HEK293 (cell line): ENCODE data around the gene STX2.

Experiments
- CTCF ChIA-PET: fragments of 350-600 bp; formaldehyde crosslinking; extraction: SDS; loops from one replicate; lab custom pipeline; 2021; ENCODE audit warnings: antibody characterized with exemption; lab: Yijun Ruan, JAX
- POLR2A ChIA-PET: fragments of 300-600 bp; formaldehyde crosslinking; extraction: SDS; loops from one replicate; lab custom pipeline; 2020; ENCODE audit warnings: antibody characterized with exemption, inconsistent platforms; lab: Yijun Ruan, JAX
- H3K27ac ChIP-seq: fragments of 200-500 bp; sonication (Bioruptor generic); 2 replicates; pipeline ENCODE4 v1.5.1; 2014; ENCODE audit warnings: low read depth, low read length, control low read depth, inconsistent platforms; ENCODE audit errors: extremely low read depth
- H3K36me3 ChIP-seq, 2 experiments: fragments of 200-500 bp in 1 of 2; sonication (Bioruptor generic) in 1 of 2; 1 replicate in 1 of 2; 2 replicates in 1 of 2; pipeline ENCODE4 v1.5.1; 2014 to 2017; ENCODE audit warnings: inconsistent platforms in 2 of 2, low read length in 2 of 2; ENCODE audit not compliant: control insufficient read depth in 2 of 2, insufficient read depth in 1 of 2
- H3K4me1 ChIP-seq: fragments of 200-500 bp; sonication (Bioruptor generic); 2 replicates; pipeline ENCODE4 v1.5.1; 2014; ENCODE audit warnings: mild to moderate bottlenecking, low read length, inconsistent platforms; ENCODE audit not compliant: control insufficient read depth, insufficient read depth
- H3K4me3 ChIP-seq: 2 replicates; pipeline ENCODE4 v1.5.1; 2011; ENCODE audit warnings: low read depth, mild to moderate bottlenecking, control low read depth, low read length, moderate library complexity
- H3K9me3 ChIP-seq: fragments of 200-500 bp; sonication (Bioruptor generic); 2 replicates; pipeline ENCODE4 v1.5.1; 2014; ENCODE audit warnings: low read depth, low read length, inconsistent platforms; ENCODE audit not compliant: control insufficient read depth, insufficient read depth
- GLI4 ChIP-seq: fragments of 450-650 bp; formaldehyde crosslinking; IDR thresholded peaks from 2 replicates; pipeline ENCODE4 v1.5.1; 2016; ENCODE audit warnings: missing biosample characterization, missing genetic modification characterization
- GLIS1 ChIP-seq: fragments of 450-650 bp; formaldehyde crosslinking; IDR thresholded peaks from 2 replicates; pipeline ENCODE4 v1.5.1; 2016; ENCODE audit warnings: missing biosample characterization, missing genetic modification characterization
- IKZF3 ChIP-seq: fragments of 450-650 bp; IDR thresholded peaks from 2 replicates; pipeline ENCODE4 v1.5.0; 2018; ENCODE audit warnings: missing biosample characterization, mild to moderate bottlenecking, missing genetic modification characterization, moderate library complexity
- KLF1 ChIP-seq: fragments of 450-650 bp; formaldehyde crosslinking; IDR thresholded peaks from 2 replicates; pipeline ENCODE4 v1.5.1; 2016; ENCODE audit warnings: missing biosample characterization, missing genetic modification characterization
- MEIS1 ChIP-seq: sonication (generic); formaldehyde crosslinking; IDR thresholded peaks from 2 replicates; pipeline ENCODE4 v1.8.1; 2022; ENCODE audit warnings: missing genetic modification reagents, mild to moderate bottlenecking, borderline replicate concordance
- SCRT2 ChIP-seq: fragments of 450-650 bp; formaldehyde crosslinking; IDR thresholded peaks from 2 replicates; pipeline ENCODE4 v1.5.1; 2016; ENCODE audit warnings: missing biosample characterization, missing genetic modification characterization
- SETDB1 ChIP-seq: IDR thresholded peaks from one replicate; pipeline ENCODE4 v1.6.1; 2017; ENCODE audit warnings: mild to moderate bottlenecking, low read length, moderate library complexity, mixed read lengths; ENCODE audit not compliant: insufficient read length
- ZFP41 ChIP-seq: fragments of 450-650 bp; formaldehyde crosslinking; IDR thresholded peaks from 2 replicates; pipeline ENCODE4 v1.5.1; 2016; ENCODE audit warnings: missing biosample characterization, missing genetic modification characterization, borderline replicate concordance
- ZIC2 ChIP-seq: fragments of 450-650 bp; formaldehyde crosslinking; IDR thresholded peaks from 2 replicates; pipeline ENCODE4 v1.5.1; 2016; ENCODE audit warnings: missing biosample characterization, missing genetic modification characterization
- ZNF112 ChIP-seq: fragments of 450-650 bp; formaldehyde crosslinking; IDR thresholded peaks from 2 replicates; pipeline ENCODE4 v1.5.0; 2017; ENCODE audit warnings: missing biosample characterization, missing genetic modification characterization
- ZNF140 ChIP-seq: fragments of 450-650 bp; formaldehyde crosslinking; IDR thresholded peaks from 2 replicates; pipeline ENCODE4 v1.5.1; 2016; ENCODE audit warnings: missing biosample characterization, missing genetic modification characterization
- ZNF311 ChIP-seq: fragments of 450-650 bp; formaldehyde crosslinking; IDR thresholded peaks from 2 replicates; pipeline ENCODE4 v1.5.1; 2017; ENCODE audit warnings: missing biosample characterization, missing genetic modification characterization, borderline replicate concordance
- ZNF324 ChIP-seq: fragments of 450-650 bp; formaldehyde crosslinking; IDR thresholded peaks from 2 replicates; pipeline ENCODE4 v1.5.1; 2016; ENCODE audit warnings: missing biosample characterization, missing genetic modification characterization
- ZNF354C ChIP-seq: fragments of 450-650 bp; formaldehyde crosslinking; IDR thresholded peaks from 2 replicates; pipeline ENCODE4 v1.5.1; 2016; ENCODE audit warnings: missing biosample characterization, missing genetic modification characterization, low read depth, borderline replicate concordance
- ZNF366 ChIP-seq: fragments of 450-650 bp; formaldehyde crosslinking; conservative IDR thresholded peaks from 2 replicates; pipeline ENCODE4 v1.5.1; 2016; ENCODE audit warnings: missing biosample characterization, missing genetic modification characterization
- ZNF48 ChIP-seq: fragments of 450-650 bp; formaldehyde crosslinking; IDR thresholded peaks from 2 replicates; pipeline ENCODE4 v1.5.1; 2016; ENCODE audit warnings: missing biosample characterization, missing genetic modification characterization
- ZNF561 ChIP-seq: fragments of 450-650 bp; IDR thresholded peaks from 2 replicates; pipeline ENCODE4 v1.5.1; 2018; ENCODE audit warnings: missing biosample characterization, missing genetic modification characterization, borderline replicate concordance
- ZNF610 ChIP-seq: fragments of 450-650 bp; formaldehyde crosslinking; IDR thresholded peaks from 2 replicates; pipeline ENCODE4 v1.5.1; 2016; ENCODE audit warnings: missing biosample characterization, missing genetic modification characterization, borderline replicate concordance
- ZNF768 ChIP-seq: fragments of 450-650 bp; formaldehyde crosslinking; IDR thresholded peaks from 2 replicates; pipeline ENCODE4 v1.5.1; 2018; ENCODE audit warnings: missing biosample characterization, mild to moderate bottlenecking, missing genetic modification characterization
- ZNF830 ChIP-seq: fragments of 450-650 bp; IDR thresholded peaks from 2 replicates; pipeline ENCODE4 v1.5.0; 2018; ENCODE audit warnings: missing biosample characterization, missing genetic modification characterization, low read depth, mild to moderate bottlenecking, moderate library complexity
- ZNF837 ChIP-seq: fragments of 450-650 bp; formaldehyde crosslinking; IDR thresholded peaks from 2 replicates; pipeline ENCODE4 v1.5.1; 2016; ENCODE audit warnings: missing biosample characterization, missing genetic modification characterization
- TF ChIP-seq, protein P1 (sequence below): fragments of 450-650 bp; formaldehyde crosslinking; IDR thresholded peaks from 2 replicates; pipeline ENCODE4 v1.5.1; 2017; ENCODE audit warnings: missing biosample characterization, missing genetic modification characterization
- TF ChIP-seq, protein P2 (sequence below): fragments of 450-650 bp; formaldehyde crosslinking; IDR thresholded peaks from 2 replicates; pipeline ENCODE4; 2016; ENCODE audit warnings: missing biosample characterization, missing genetic modification characterization
- TF ChIP-seq, protein P3 (sequence below): fragments of 450-650 bp; formaldehyde crosslinking; IDR thresholded peaks from 2 replicates; pipeline ENCODE4 v1.5.1; 2016; ENCODE audit warnings: missing biosample characterization, missing genetic modification characterization
- TF ChIP-seq, protein P4 (sequence below): fragments of 450-650 bp; formaldehyde crosslinking; IDR thresholded peaks from 2 replicates; pipeline ENCODE4 v1.5.1; 2017; ENCODE audit warnings: missing biosample characterization, missing genetic modification characterization
- TF ChIP-seq, protein P5 (sequence below): fragments of 450-650 bp; formaldehyde crosslinking; conservative IDR thresholded peaks from 2 replicates; pipeline ENCODE4 v1.5.1; 2016; ENCODE audit warnings: low read depth, missing biosample characterization, missing genetic modification characterization

Gene STX2

DNA sequence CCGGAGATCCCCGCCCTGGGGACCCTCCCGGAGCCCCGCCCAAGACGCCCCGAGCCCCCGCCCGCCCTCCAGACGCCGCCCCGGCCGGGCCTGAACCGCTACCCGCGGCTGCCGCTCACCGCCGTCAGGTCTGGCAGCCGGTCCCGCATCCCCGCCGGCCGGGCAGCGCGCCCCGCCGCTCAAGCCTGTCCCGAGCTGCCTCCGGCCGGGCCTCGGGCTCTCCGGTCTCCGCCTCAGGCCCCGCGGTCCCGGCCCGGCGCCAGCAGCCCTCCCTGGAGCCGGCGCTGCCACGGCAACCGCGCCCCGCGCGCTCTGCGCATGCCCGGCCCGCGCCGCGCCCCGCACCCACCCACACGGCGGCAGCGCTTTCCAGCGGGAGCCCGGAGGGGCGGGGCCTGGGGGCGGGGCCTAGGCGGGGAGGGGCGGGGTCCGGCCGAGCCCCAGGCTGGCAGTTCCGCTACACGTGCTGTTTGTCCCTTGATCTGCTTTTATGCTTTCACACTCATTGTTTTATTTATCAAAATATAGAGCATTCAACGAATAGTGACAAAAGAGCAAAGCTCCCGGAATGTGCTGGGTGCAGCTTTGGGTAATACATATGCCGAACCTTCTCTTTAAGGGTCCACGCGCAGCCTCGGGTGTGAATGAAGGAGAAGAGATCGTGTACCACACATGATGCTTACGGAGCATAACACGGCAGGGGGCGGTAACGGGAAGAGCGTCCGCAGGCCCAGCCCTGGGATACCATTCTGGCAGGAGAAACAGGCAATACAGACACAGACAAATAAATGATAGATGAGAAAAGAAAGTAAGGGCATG is at the start of gene STX2:
TSS of gene STX2 (minus strand) at position 300 of the 819 bp plus-strand sequence. CDS start at position 149, 151 bp downstream.
- ChIA-PET CTCF (interaction anchor here (0.5 to 4.4 kb wide), 4 partner anchors 13 to 1208 kb away, joined by 3 to 30 read pairs (median 4); no protein-coding TSS in a partner anchor), POLR2A (no interaction called here)
- no peaks in the 10 kb centered on the region; a peak in 1 of 3 replicates for H3K36me3 ChIP-seq
- H3K4me1 ChIP-seq, result peaks cover 4% of the 10 kb centered on the region
- H3K4me3 ChIP-seq, result peak within 1 kb of the TSS; percentile 54
- H3K27ac ChIP-seq, result no peak within 1 kb of the TSS
- H3K9me3 ChIP-seq, result no peaks in the 10 kb centered on the region
- TF ChIP-seq SETDB1 (no peak), ZNF837 (tag by site-specific recombination) (no peak), ZNF830 (tag by site-specific recombination) (no peak), ZNF112 (tag by site-specific recombination) (no peak), ZNF311 (tag by site-specific recombination) (no peak), ZFP41 (no peak), KLF1 (peak; percentile 63), GLIS1 (tag by site-specific recombination) (peak; percentile 70), ZNF561 (no peak), ZNF768 (no peak), IKZF3 (no peak), ZNF48 (tag by site-specific recombination) (no peak), ZNF366 (tag by site-specific recombination) (peak; percentile 69), ZNF354C (tag by site-specific recombination) (no peak), ZIC2 (tag by site-specific recombination) (peak; percentile 63), ZNF610 (peak; percentile 45), ZNF324 (tag by site-specific recombination) (no peak), ZNF140 (tag by site-specific recombination) (no peak), SCRT2 (tag by site-specific recombination) (no peak), GLI4 (no peak), MEIS1 (CRISPR knock-in tag) (no peak)
- TF ChIP-seq, protein P1, sequence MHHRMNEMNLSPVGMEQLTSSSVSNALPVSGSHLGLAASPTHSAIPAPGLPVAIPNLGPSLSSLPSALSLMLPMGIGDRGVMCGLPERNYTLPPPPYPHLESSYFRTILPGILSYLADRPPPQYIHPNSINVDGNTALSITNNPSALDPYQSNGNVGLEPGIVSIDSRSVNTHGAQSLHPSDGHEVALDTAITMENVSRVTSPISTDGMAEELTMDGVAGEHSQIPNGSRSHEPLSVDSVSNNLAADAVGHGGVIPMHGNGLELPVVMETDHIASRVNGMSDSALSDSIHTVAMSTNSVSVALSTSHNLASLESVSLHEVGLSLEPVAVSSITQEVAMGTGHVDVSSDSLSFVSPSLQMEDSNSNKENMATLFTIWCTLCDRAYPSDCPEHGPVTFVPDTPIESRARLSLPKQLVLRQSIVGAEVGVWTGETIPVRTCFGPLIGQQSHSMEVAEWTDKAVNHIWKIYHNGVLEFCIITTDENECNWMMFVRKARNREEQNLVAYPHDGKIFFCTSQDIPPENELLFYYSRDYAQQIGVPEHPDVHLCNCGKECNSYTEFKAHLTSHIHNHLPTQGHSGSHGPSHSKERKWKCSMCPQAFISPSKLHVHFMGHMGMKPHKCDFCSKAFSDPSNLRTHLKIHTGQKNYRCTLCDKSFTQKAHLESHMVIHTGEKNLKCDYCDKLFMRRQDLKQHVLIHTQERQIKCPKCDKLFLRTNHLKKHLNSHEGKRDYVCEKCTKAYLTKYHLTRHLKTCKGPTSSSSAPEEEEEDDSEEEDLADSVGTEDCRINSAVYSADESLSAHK (tag by site-specific recombination), result no peak; the same call in 1 of the 2 replicates
- TF ChIP-seq, protein P2, sequence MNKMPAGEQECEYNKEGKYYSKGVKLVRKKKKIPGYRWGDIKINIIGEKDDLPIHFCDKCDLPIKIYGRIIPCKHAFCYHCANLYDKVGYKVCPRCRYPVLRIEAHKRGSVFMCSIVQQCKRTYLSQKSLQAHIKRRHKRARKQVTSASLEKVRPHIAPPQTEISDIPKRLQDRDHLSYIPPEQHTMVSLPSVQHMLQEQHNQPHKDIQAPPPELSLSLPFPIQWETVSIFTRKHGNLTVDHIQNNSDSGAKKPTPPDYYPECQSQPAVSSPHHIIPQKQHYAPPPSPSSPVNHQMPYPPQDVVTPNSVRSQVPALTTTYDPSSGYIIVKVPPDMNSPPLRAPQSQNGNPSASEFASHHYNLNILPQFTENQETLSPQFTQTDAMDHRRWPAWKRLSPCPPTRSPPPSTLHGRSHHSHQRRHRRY, result no peak
- TF ChIP-seq, protein P3, sequence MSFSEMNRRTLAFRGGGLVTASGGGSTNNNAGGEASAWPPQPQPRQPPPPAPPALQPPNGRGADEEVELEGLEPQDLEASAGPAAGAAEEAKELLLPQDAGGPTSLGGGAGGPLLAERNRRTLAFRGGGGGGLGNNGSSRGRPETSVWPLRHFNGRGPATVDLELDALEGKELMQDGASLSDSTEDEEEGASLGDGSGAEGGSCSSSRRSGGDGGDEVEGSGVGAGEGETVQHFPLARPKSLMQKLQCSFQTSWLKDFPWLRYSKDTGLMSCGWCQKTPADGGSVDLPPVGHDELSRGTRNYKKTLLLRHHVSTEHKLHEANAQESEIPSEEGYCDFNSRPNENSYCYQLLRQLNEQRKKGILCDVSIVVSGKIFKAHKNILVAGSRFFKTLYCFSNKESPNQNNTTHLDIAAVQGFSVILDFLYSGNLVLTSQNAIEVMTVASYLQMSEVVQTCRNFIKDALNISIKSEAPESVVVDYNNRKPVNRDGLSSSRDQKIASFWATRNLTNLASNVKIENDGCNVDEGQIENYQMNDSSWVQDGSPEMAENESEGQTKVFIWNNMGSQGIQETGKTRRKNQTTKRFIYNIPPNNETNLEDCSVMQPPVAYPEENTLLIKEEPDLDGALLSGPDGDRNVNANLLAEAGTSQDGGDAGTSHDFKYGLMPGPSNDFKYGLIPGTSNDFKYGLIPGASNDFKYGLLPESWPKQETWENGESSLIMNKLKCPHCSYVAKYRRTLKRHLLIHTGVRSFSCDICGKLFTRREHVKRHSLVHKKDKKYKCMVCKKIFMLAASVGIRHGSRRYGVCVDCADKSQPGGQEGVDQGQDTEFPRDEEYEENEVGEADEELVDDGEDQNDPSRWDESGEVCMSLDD, result no peak
- TF ChIP-seq, protein P4, sequence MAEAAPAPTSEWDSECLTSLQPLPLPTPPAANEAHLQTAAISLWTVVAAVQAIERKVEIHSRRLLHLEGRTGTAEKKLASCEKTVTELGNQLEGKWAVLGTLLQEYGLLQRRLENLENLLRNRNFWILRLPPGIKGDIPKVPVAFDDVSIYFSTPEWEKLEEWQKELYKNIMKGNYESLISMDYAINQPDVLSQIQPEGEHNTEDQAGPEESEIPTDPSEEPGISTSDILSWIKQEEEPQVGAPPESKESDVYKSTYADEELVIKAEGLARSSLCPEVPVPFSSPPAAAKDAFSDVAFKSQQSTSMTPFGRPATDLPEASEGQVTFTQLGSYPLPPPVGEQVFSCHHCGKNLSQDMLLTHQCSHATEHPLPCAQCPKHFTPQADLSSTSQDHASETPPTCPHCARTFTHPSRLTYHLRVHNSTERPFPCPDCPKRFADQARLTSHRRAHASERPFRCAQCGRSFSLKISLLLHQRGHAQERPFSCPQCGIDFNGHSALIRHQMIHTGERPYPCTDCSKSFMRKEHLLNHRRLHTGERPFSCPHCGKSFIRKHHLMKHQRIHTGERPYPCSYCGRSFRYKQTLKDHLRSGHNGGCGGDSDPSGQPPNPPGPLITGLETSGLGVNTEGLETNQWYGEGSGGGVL, result no peak
- TF ChIP-seq, protein P5, sequence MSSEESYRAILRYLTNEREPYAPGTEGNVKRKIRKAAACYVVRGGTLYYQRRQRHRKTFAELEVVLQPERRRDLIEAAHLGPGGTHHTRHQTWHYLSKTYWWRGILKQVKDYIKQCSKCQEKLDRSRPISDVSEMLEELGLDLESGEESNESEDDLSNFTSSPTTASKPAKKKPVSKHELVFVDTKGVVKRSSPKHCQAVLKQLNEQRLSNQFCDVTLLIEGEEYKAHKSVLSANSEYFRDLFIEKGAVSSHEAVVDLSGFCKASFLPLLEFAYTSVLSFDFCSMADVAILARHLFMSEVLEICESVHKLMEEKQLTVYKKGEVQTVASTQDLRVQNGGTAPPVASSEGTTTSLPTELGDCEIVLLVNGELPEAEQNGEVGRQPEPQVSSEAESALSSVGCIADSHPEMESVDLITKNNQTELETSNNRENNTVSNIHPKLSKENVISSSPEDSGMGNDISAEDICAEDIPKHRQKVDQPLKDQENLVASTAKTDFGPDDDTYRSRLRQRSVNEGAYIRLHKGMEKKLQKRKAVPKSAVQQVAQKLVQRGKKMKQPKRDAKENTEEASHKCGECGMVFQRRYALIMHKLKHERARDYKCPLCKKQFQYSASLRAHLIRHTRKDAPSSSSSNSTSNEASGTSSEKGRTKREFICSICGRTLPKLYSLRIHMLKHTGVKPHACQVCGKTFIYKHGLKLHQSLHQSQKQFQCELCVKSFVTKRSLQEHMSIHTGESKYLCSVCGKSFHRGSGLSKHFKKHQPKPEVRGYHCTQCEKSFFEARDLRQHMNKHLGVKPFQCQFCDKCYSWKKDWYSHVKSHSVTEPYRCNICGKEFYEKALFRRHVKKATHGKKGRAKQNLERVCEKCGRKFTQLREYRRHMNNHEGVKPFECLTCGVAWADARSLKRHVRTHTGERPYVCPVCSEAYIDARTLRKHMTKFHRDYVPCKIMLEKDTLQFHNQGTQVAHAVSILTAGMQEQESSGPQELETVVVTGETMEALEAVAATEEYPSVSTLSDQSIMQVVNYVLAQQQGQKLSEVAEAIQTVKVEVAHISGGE (tag by site-specific recombination), result no peak
